GM12878 (cell line): ENCODE data around the gene EMID1. TPM values are rescaled to one million over a fixed set of nuclear protein-coding genes. Genes with fewer than 3 reads are reported as not detected.

Experiments
- FOS ChIP-seq: IDR thresholded peaks from 3 replicates; pipeline ENCODE4 v1.6.1; 2011; ENCODE audit warnings: borderline replicate concordance; ENCODE audit not compliant: insufficient read length; ENCODE audit errors: extremely low read depth
- NBN ChIP-seq: fragments of 450-650 bp; IDR thresholded peaks from 2 replicates; pipeline ENCODE4 v1.6.1; 2016
- NFIC ChIP-seq: IDR thresholded peaks from 2 replicates; pipeline ENCODE4 v1.6.1; 2012; ENCODE audit warnings: low read depth, mild to moderate bottlenecking, inconsistent platforms, low read length, moderate library complexity
- NFXL1 ChIP-seq: fragments of 450-650 bp; IDR thresholded peaks from 2 replicates; pipeline ENCODE4 v1.6.1; 2017; ENCODE audit warnings: antibody characterized with exemption, mild to moderate bottlenecking, borderline replicate concordance
- NR2C1 ChIP-seq: fragments of 450-650 bp; IDR thresholded peaks from 2 replicates; pipeline ENCODE4 v1.6.1; 2017; ENCODE audit warnings: antibody characterized with exemption, mild to moderate bottlenecking, moderate library complexity
- NR2F1 ChIP-seq: fragments of 450-650 bp; conservative IDR thresholded peaks from 2 replicates; pipeline ENCODE4 v1.6.1; 2017; ENCODE audit warnings: mild to moderate bottlenecking
- PAX8 ChIP-seq: fragments of 450-650 bp; IDR thresholded peaks from 2 replicates; pipeline ENCODE4 v1.6.1; 2017; ENCODE audit warnings: mild to moderate bottlenecking, moderate library complexity
- POLR2AphosphoS2 ChIP-seq: IDR thresholded peaks from 2 replicates; pipeline ENCODE4 v1.6.1; 2011; ENCODE audit warnings: low read depth, mild to moderate bottlenecking, low read length, improper control_type of control experiment, moderate library complexity
- POLR2AphosphoS5 ChIP-seq: IDR thresholded peaks from 2 replicates; pipeline ENCODE4 v1.6.1; 2011; ENCODE audit warnings: mild to moderate bottlenecking, low read length, inconsistent platforms
- RCOR1 ChIP-seq: conservative IDR thresholded peaks from 2 replicates; pipeline ENCODE4 v1.6.1; 2012; ENCODE audit warnings: low read depth, low read length, improper control_type of control experiment
- SKIL ChIP-seq: fragments of 450-650 bp; IDR thresholded peaks from 2 replicates; pipeline ENCODE4 v1.6.1; 2017; ENCODE audit warnings: mild to moderate bottlenecking, low read depth, inconsistent platforms; ENCODE audit not compliant: poor library complexity, severe bottlenecking
- SMC3 ChIP-seq: IDR thresholded peaks from 2 replicates; pipeline ENCODE4 v1.6.1; 2011; ENCODE audit warnings: low read length, improper control_type of control experiment, borderline replicate concordance
- SRF ChIP-seq, 2 experiments: IDR thresholded peaks; 2 replicates each; pipeline ENCODE4 v1.6.1; 2011; ENCODE audit warnings: low read depth in 2 of 2, low read length in 2 of 2, mild to moderate bottlenecking in 1 of 2, moderate library complexity in 1 of 2
- ZNF207 ChIP-seq: fragments of 450-650 bp; IDR thresholded peaks from 2 replicates; pipeline ENCODE4 v1.6.1; 2014; ENCODE audit warnings: antibody characterized with exemption, mild to moderate bottlenecking, borderline replicate concordance
- polyA plus RNA-seq, 11 experiments: library from polyadenylated mRNA; depleted of rRNA in 4 of 11; unstranded in 6 of 11; stranded (reverse) in 5 of 11; fragments of >200 nt; fragmentation: Nextera tagmentation in 4 of 11; fragmentation: Illumina TruSeq in 1 of 11; extraction: Ambion mirVana in 4 of 11; extraction: Trizol in 1 of 11; gene quantifications; 1 replicate in 1 of 11; 2 replicates in 10 of 11; pipeline versions ENCODE4 v1.2.1 to v1.2.3, GENCODE V29; 2011 to 2016; ENCODE audit warnings: inconsistent platforms in 2 of 11, missing spikeins in 2 of 11, low read depth in 1 of 11
- total RNA-seq, 4 experiments: library from RNA; depleted of rRNA in 3 of 4; stranded (reverse); fragments of >200 nt in 3 of 4; fragmentation: Illumina TruSeq in 1 of 4; extraction: Trizol in 1 of 4; gene quantifications; 2 replicates each; pipeline versions ENCODE4 v1.2.1 to v1.2.3, GENCODE V29; 2013 to 2021
- TF ChIP-seq, protein P1 (sequence below): IDR thresholded peaks from 2 replicates; pipeline ENCODE4 v1.6.1; 2012; ENCODE audit warnings: improper control_type of control experiment, low read depth, low read length; ENCODE audit not compliant: insufficient replicate concordance
- TF ChIP-seq, protein P2 (sequence below): fragments of 450-650 bp; IDR thresholded peaks from 2 replicates; pipeline ENCODE4 v1.6.1; 2017; ENCODE audit warnings: mild to moderate bottlenecking, moderate library complexity

Gene EMID1
- total and polyA plus RNA-seq, 10 of the 15 experiments (the other 5 are each of a cell fraction or from before 2014, with no cell fraction given): 1.2 to 60.3 (median 12.0) TPM

DNA sequence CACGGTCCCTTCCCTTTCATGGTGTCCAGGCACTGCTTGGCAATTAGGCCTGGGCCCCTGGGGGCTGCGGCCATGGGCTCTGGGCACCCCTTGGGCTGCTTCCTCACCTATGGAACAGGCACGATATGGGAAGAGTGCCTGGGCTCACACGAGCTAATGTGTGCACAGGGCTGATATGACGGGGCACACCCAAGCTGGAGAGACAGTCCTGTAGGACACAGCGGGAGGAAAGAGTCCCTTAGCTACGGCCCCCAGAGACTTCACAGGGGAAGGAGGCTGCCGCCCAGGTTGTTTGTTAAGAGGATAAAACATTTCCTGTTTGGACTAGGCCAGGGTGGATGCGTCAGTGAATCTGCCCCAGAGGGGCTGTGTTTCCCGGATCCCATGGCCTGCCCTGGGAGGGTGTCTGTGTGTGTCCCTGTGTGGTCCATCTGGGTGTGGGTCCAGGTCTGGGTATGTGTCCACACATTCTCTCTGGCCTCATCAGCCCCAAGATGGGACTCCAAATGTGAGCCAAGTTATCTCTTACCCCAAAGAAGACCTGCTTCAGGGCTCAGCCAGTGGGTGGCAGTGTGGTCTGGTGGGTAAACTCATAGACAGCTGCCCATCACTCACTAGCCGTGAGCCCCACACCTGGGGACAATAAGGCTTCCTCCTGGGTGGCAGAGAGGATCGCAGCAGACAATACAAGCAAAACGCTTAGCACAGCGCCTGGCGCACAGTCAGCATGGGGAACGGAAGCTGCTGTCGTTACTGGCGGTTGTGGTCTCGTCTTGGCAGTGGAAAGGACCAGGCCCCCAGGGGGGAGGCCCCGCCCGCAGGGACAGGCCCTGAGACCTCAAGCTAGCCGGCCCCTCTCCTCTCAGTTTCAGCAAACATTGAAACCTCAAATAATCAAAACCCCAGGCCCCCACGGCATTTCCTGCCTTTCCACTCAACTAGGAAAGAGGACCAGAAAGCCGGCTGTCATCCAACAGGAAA, 3.2 kb upstream of the EMID1 start (continued):
- TF ChIP-seq, protein P1, sequence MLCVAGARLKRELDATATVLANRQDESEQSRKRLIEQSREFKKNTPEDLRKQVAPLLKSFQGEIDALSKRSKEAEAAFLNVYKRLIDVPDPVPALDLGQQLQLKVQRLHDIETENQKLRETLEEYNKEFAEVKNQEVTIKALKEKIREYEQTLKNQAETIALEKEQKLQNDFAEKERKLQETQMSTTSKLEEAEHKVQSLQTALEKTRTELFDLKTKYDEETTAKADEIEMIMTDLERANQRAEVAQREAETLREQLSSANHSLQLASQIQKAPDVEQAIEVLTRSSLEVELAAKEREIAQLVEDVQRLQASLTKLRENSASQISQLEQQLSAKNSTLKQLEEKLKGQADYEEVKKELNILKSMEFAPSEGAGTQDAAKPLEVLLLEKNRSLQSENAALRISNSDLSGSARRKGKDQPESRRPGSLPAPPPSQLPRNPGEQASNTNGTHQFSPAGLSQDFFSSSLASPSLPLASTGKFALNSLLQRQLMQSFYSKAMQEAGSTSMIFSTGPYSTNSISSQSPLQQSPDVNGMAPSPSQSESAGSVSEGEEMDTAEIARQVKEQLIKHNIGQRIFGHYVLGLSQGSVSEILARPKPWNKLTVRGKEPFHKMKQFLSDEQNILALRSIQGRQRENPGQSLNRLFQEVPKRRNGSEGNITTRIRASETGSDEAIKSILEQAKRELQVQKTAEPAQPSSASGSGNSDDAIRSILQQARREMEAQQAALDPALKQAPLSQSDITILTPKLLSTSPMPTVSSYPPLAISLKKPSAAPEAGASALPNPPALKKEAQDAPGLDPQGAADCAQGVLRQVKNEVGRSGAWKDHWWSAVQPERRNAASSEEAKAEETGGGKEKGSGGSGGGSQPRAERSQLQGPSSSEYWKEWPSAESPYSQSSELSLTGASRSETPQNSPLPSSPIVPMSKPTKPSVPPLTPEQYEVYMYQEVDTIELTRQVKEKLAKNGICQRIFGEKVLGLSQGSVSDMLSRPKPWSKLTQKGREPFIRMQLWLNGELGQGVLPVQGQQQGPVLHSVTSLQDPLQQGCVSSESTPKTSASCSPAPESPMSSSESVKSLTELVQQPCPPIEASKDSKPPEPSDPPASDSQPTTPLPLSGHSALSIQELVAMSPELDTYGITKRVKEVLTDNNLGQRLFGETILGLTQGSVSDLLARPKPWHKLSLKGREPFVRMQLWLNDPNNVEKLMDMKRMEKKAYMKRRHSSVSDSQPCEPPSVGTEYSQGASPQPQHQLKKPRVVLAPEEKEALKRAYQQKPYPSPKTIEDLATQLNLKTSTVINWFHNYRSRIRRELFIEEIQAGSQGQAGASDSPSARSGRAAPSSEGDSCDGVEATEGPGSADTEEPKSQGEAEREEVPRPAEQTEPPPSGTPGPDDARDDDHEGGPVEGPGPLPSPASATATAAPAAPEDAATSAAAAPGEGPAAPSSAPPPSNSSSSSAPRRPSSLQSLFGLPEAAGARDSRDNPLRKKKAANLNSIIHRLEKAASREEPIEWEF: peak; percentile 69
- TF ChIP-seq POLR2AphosphoS2 (no peak; the same call in none of the 2 replicates), NFIC (peak; percentile 90; the same call in 1 of the 2 replicates), RCOR1 (peak; percentile 47; the same call in 1 of the 2 replicates), SMC3 (no peak; the same call in 1 of the 2 replicates), SKIL (peak; percentile 86), POLR2AphosphoS5 (peak; percentile 71), SRF (IDR thresholded peaks at IDR 0.05; ENCODE audit: low read depth in 2 of 2, low read length in 2 of 2) (0 out of 4 replicates have a peak, but pooled peaks of 1 of the 2 experiments have one; percentile 49), NR2F1 (peak; percentile 86), NBN (peak; percentile 94), FOS (no peak), NR2C1 (no peak), PAX8 (no peak), NFXL1 (no peak), ZNF207 (peak; percentile 67; the same call in 1 of the 2 replicates)
- TF ChIP-seq, protein P2, sequence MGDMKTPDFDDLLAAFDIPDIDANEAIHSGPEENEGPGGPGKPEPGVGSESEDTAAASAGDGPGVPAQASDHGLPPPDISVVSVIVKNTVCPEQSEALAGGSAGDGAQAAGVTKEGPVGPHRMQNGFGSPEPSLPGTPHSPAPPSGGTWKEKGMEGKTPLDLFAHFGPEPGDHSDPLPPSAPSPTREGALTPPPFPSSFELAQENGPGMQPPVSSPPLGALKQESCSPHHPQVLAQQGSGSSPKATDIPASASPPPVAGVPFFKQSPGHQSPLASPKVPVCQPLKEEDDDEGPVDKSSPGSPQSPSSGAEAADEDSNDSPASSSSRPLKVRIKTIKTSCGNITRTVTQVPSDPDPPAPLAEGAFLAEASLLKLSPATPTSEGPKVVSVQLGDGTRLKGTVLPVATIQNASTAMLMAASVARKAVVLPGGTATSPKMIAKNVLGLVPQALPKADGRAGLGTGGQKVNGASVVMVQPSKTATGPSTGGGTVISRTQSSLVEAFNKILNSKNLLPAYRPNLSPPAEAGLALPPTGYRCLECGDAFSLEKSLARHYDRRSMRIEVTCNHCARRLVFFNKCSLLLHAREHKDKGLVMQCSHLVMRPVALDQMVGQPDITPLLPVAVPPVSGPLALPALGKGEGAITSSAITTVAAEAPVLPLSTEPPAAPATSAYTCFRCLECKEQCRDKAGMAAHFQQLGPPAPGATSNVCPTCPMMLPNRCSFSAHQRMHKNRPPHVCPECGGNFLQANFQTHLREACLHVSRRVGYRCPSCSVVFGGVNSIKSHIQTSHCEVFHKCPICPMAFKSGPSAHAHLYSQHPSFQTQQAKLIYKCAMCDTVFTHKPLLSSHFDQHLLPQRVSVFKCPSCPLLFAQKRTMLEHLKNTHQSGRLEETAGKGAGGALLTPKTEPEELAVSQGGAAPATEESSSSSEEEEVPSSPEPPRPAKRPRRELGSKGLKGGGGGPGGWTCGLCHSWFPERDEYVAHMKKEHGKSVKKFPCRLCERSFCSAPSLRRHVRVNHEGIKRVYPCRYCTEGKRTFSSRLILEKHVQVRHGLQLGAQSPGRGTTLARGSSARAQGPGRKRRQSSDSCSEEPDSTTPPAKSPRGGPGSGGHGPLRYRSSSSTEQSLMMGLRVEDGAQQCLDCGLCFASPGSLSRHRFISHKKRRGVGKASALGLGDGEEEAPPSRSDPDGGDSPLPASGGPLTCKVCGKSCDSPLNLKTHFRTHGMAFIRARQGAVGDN: peak; percentile 92
